ENCODE results near the gene GLTP.

GLTP gene

DNA sequence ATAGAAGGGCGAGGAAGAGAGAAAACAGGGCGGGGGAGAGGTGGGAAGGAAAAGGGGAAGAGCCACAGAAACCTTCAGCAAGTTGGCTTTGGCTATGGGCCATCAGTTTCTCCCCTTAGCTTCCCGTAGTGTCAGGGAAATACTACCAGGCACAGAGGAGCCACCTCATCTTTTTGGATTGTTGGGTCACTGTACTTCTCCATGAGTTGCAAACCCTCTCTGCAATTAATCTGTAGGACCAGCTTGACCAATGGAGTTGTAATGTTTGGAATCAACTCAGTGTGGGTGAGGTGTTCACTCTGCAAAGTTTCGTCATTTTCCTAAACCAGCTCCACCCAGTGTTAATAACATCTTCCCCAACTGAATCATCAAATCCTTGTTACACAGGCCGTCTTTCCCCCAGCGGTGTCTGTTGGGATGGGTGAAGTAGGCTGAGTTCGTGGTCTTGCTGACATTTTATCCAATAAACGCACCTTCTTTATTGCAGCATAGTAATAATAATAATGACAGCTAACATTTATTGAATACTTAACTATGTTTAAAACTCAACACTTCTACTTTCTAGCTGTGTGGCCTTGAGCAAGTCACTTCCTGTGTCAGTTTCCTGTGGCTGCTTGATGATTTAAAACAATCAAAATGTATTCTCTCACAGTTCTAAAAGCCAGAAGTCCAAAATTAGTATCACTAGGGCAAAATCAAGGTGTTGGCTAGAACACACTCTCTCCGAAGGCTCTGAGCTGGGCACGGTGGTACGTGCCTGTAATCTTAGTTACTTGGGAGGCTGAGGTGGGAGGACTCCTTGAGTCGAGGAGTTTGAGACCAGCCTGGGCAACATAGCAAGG, 8.1 kb upstream of the GLTP start:
- DNase-seq (ENCODE audit: low spot score), result peak; percentile 89
- ChIA-PET POLR2A (ENCODE audit: low non-redundant PET) (no interaction called here), CTCF (interaction anchor here (0.6 to 1.0 kb wide), 3 partner anchors 35 to 189 kb away, joined by 3 to 4 read pairs (median 3); no protein-coding TSS in a partner anchor)
- TF ChIP-seq CTCF (conservative IDR thresholded peaks at IDR 0.05; ENCODE audit: low read depth), result no peak
- peak overlapping the region; percentile 97 for H3K27ac ChIP-seq

DNA sequence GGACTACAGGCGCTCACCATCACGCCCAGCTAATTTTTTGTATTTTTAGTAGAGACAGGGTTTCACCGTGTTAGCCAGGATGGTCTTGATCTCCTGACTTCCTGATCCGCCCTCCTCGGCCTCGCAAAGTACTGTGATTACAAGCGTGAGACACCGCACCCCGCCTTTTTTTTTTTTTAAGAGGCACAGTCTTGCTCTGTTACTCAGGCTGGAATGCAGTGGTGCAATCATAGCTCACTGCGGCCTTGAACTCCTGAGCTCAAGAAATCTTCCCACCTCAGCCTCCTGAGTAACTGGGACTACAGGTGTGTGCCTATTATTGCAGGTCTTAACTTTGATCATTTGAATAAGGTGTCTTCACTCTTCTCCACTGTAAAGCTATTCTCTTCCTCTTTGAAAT, 5.3 kb upstream of the GLTP start:
- ChIA-PET CTCF (interaction anchor here (0.6 to 1.6 kb wide), 2 partner anchors 40 to 80 kb away, joined by 3 to 5 read pairs; no protein-coding TSS in a partner anchor), POLR2A (ENCODE audit: low non-redundant PET) (no interaction called here)
- no peak for TF ChIP-seq CTCF (conservative IDR thresholded peaks at IDR 0.05; ENCODE audit: low read depth)
- H3K27ac ChIP-seq, result peak overlapping the region; percentile 39
- DNase-seq (ENCODE audit: low spot score), result no peak

DNA sequence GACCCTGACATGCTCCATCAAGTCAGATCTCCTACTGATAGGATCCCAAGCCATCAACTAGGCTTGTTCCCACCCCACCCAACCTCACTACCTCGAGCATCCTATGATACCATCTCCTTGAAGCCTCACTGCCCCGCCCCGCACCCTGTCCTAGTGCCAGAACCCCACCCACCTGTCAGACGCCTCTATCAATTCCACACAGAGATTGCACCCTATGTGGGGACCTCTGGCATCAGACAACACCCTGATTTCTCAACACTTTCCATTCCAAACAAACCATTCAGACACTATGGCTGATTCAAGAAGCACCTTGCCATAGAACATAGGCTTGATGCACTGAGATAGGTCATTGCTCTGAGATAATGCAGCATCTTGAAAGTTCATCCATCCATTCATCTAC, 3.1 kb upstream of the GLTP start:
- ChIA-PET POLR2A (ENCODE audit: low non-redundant PET) (no interaction called here), CTCF (interaction anchor here (0.6 to 1.2 kb wide), 2 partner anchors 30 to 45 kb away, joined by 3 to 5 read pairs; no protein-coding TSS in a partner anchor)
- H3K27ac ChIP-seq, result no peak overlapping the region
- peak; percentile 28 for DNase-seq (ENCODE audit: low spot score)
- no peak for TF ChIP-seq CTCF (conservative IDR thresholded peaks at IDR 0.05; ENCODE audit: low read depth)

- no peak overlapping the region for H3K27ac ChIP-seq
- TF ChIP-seq CTCF (conservative IDR thresholded peaks at IDR 0.05; ENCODE audit: low read depth), result no peak
- CTCF ChIA-PET, result interaction anchor here (0.5 to 1.1 kb wide), 4 partner anchors 24 to 1000 kb away, joined by 3 to 4 read pairs (median 4); no protein-coding TSS in a partner anchor
- POLR2A ChIA-PET (ENCODE audit: low non-redundant PET), result no interaction called here
- DNase-seq (ENCODE audit: low spot score), result no peak
These were observed 1.4 kb upstream of the GLTP start for GRCh38 chr12:109881752-109882151.

DNA sequence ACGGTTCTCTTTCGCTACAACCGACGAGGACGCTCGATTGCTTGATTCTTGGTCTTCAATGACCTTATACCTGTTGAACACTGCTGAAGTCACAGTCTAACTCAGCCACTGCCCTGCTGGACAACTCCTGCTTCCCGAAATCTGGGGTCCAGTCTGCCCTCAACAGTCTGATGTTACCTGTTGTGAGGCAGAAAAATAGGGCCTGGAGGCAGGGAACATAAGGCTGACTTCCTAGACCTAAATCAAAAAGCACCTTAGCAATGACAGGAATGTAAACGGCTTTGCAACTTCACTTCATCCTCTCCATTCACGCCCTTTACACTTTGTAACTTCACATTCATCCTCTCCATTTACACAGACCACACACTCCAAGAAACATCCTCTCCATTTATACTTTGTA, 597 bp upstream of the GLTP start:
- CTCF ChIA-PET, result interaction anchor here (0.6 to 1.1 kb wide), 8 partner anchors 24 to 486 kb away, joined by 3 to 7 read pairs (median 4); no protein-coding TSS in a partner anchor
- DNase-seq (ENCODE audit: low spot score), result no peak
- TF ChIP-seq CTCF (conservative IDR thresholded peaks at IDR 0.05; ENCODE audit: low read depth), result no peak
- POLR2A ChIA-PET (ENCODE audit: low non-redundant PET), result no interaction called here
- peak overlapping the region; percentile 70 for H3K27ac ChIP-seq

DNA sequence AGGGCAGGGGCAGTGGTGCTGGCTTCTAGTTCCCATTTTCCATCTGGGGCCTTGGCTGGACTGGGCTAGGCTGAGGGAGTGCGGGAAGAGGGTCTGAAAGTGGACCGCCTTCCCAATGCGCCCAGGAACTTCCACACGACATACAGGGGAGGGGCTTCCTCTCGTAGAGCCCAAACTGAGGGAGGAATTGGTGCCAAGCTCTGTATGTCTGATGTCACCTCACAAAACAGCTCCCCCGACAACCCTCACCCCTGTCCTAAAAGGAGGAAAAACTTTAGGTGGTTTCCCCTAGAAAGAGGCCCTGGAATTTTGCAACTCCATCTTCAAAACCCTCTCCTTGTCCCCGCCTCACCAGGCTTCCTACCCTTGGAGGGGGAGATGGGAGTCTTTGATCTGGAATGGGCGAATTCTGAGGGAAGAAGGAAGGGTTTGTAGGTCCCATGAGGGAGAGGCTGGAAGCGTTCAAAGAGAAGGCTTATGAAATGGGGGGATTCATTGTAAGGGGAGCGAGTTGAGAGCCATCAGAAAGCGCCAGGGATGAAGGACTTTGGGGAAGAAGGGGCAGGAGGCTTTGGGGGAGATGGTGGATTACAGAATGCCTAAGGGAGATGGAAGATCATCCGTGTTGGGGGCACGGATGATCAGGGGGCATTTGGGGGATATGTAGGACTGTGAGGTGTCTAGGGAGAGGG, 844 bp downstream of the GLTP start:
- DNase-seq (ENCODE audit: low spot score), result no peak
- CTCF ChIA-PET, result interaction anchor here (2.7 kb wide), 1 partner anchor 26 kb away, joined by 11 read pairs; no protein-coding TSS in a partner anchor
- peak overlapping the region; percentile 70 for H3K27ac ChIP-seq
- no peak for TF ChIP-seq CTCF (conservative IDR thresholded peaks at IDR 0.05; ENCODE audit: low read depth)
- POLR2A ChIA-PET (ENCODE audit: low non-redundant PET), result interaction anchor here (0.6 kb wide), 1 partner anchor 24 kb away, joined by 3 read pairs; no protein-coding TSS in a partner anchor

Data from RWPE1 (cell line).